AG09309 (cell line): ENCODE results near the gene WDR72.

Source experiments
- DNase-seq: peaks from one replicate; pipeline ENCODE4 v3.0.0-alpha.2; 2010; ENCODE audit warnings: low read depth
- H3K4me3 ChIP-seq: 2 replicates; pipeline ENCODE4 v1.5.1; 2011; ENCODE audit warnings: mild to moderate bottlenecking, low read depth, low read length, moderate library complexity; ENCODE audit not compliant: control insufficient read depth
- CTCF ChIP-seq: IDR thresholded peaks from 2 replicates; pipeline ENCODE4 v1.5.1; 2011; ENCODE audit warnings: mild to moderate bottlenecking, low read depth, low read length, inconsistent platforms; ENCODE audit not compliant: insufficient read depth, control insufficient read depth; ENCODE audit errors: missing control alignments

The WDR72 gene

GRCh38 chr15:53747501-53748068, 11.9 kb downstream of the WDR72 start:
- no peak for TF ChIP-seq CTCF
- no peak overlapping the region for H3K4me3 ChIP-seq
- DNase-seq, result no peak

GRCh38 chr15:53746101-53746500, 13.4 kb downstream of the WDR72 start:
- DNase-seq, result no peak
- no peak for TF ChIP-seq CTCF
- H3K4me3 ChIP-seq, result no peak overlapping the region

GRCh38 chr15:53739651-53740050, 19.8 kb downstream of the WDR72 start:
- no peak overlapping the region for H3K4me3 ChIP-seq
- DNase-seq, result no peak
- no peak for TF ChIP-seq CTCF

GRCh38 chr15:53739187-53739586, 20.3 kb downstream of the WDR72 start:
- DNase-seq, result no peak
- no peak overlapping the region for H3K4me3 ChIP-seq
- TF ChIP-seq CTCF, result no peak

GRCh38 chr15:53721334-53722087, 38.0 kb downstream of the WDR72 start:
- no peak for DNase-seq
- TF ChIP-seq CTCF, result no peak
- H3K4me3 ChIP-seq, result no peak overlapping the region

- no peak for TF ChIP-seq CTCF
- no peak for DNase-seq
- no peak overlapping the region for H3K4me3 ChIP-seq
Measured at GRCh38 chr15:53716909-53717876, 42.3 kb downstream of the WDR72 start.
